NCI-H1092 (cell line): ENCODE results near the gene CSTPP1.
"Not testable (repeated sequence)": the region's sequence is repeated elsewhere in the genome, so short reads cannot be mapped to it uniquely, and the experiment has no call there.

ENCODE experiments used
- DNase-seq: peaks from one replicate; lab custom pipeline; 2025; lab: John Stamatoyannopoulos, UW

The CSTPP1 gene

DNA sequence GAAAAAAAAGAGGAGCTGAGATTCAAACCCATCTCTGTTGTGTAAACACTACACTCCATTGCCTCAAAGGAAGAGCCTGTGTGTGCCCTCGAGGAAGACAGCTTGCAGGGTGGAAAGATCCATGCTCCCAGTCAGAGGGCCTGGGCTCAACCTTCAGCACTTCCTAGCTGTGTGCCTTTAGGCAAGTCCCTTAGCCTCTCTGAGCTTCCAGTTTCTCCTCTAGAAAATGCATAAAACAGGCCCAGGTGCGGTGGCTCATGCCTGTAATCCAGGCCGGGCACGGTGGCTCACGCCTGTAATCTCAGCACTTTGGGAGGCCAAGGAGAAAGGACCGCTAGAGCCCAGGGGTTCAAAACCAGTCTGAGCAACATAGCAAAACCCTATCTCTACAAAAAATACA lies 244.7 kb downstream of the CSTPP1 start:
- no peak for DNase-seq

DNA sequence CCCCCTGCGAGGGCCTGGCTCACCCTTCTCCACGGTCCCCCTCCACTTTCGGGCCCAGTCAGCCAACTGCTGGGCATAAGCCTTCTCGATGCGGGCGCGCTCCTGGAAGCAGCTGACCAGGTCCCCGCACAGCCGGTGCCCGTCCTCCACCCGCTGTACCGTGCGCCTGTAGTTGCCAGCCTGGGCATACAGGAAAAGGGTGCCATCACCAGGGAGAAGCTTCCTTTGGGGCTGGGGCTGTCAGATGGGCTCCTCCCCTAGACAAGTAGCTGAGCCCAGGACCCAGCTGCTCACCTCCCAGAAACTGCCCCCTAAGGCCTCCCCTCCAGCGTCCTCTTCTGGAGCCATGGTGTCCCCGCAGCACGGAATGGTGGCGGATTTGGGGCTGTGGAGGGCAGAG lies 245.8 kb downstream of the CSTPP1 start:
- DNase-seq = no peak

DNA sequence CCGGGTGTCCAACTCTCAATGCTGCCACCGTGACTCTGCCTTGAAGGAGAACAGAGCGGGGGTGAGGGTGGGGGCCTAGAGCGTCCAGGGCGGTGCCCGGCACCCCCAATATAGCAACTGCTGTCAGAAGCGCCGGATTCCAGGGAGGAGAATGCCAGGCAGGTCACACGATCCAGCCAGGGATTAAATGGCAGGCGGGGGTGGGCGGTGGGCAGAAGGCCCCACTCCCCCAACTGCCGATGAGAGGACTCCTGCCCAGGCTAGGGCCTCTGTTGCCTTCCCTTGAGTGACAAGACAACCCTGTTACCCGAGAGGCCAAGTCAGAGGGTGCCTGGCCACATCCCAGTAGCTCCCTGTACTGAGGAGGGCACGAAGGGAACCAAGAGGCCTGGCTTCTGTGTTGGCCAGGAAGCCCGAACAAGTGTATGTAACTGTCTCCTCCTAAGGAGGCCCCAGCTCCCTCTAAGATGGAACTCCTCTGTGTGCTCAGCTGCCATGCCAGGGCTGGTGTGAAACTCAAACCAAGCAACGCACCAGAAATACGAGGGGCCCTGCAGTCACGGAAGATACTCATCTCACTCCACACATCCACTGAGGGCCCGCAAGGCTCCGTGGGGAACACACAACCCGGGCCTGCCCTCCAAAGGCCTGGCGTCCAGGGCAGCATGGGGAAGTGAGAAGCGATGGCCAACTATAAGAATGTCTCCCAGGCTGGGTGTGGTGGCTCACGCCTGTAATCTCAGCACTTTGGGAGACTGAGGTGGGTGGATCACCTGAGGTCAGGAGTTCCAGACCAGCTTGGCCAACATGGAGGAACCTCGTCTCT lies 246.7 kb downstream of the CSTPP1 start:
- no peak for DNase-seq

DNA sequence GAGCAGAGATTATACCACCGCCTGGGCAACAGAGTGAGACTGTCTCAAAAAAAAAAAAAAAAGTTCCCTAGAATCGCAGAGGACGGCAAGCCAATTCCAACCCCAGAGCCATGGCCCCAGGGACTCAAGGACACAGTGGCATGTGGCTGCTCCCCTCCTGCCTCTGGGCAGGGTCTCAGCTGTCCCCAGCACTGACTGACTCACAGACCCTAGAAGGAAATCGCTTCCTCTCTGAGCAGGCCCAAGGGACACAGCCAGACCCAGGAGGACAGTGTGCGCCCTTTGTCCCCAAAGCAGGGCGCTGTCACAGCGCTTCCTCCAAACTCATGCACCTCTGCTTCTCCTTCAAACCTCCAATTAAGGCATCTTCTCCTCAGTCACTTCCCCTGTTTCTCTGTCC lies 247.4 kb downstream of the CSTPP1 start:
- no peak for DNase-seq

DNA sequence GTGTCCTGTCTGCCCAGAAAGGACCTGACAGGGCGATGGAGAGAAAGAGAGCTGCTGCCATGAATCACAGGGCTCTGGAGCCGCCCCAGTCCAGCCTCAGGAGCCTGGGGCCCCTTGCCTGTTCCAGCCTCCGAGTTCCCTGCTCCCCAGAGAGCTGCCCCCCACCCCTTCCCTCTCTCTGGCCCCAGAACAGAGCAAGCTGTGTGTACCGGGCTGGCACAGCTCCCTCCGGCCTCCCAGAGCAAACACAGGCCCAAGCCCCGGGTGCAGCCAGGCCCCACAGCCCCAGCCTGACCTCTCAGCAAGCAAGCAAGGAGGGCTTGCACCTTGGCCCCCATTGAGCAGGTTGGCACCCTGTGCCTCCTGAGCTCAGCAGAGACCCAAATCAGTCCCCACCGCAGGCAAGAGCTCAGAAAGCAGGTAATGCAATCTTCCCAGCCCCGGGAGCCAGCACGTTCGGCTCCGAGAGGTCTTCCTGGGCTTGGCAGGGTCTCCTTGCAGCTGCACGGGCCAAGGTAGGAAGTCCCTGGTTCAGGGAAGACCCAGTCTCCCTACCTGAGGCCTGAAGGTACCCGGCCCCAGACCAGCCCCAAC lies 248.2 kb downstream of the CSTPP1 start:
- no peak for DNase-seq

DNA sequence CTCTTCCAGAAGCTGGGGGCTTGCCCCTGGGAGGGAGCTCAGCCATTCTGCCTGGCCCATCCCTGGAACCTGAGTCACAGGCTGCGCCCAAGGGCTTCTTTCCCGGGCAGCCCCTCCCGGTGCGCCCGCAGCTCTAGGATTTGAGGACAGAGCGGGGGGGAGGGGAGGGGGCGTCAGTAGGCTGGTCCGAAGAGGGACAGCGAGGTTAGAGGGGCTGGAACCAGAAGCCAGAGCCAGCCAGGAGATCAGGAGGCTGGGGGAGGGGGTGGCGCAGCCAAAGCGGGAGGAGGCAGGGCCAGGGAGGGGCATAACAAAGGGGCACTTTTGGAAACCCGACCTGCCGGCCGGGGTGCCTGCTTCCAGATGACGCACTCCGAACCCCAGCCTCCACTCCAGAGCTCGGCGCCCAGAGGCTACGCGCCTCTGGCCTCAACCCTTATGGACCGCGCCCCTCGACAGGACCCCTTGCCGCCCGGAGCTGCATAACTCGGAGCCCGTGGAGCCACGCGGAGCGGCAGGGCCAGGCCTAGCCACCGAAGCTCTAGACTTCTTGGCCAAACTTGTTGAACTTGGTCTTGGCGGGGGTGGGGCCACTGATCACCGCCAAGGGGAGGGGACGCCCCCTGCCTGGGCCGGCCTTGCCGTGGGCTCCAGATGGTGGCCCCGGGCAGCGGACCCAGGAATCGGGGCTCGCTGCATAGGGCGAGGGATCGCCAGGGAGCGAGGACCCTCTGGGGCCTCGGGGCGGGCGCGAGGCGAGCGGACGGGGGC lies 248.9 kb downstream of the CSTPP1 start:
- DNase-seq = no peak

DNA sequence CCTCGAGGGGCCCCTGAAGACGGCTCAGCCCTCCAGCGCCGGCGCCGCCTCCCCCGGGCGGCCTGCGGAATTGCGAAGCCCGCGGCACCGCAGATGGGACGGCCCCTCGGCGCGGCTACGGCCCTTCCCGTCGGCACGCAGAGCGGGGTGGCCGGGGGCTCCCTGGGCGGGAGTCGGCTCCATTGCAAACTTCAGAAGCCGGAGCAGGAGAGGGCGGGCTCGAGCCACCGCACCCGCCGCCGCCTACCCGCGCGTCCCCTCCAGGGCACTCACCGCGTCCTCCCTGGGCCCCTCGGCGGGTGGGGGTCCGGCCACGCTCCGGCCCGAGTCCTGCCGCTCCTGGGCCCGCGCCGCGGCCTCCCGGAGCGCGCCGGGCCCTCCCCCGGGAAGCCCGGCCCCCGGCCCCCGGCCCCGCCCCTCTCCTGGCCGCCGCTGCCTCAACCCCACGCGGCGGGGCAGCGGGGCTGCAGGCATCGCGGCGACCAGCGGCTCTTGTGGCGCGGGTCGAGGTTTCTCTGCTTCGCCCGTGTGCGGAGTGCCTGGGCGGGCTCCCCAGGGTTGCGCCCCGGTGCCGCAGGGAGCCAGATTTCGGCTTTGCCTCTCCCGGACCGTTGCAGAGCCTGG lies 249.6 kb downstream of the CSTPP1 start, which contains the start of gene PACSIN3:
PACSIN3 (minus strand) TSS at position 359 of the 624 bp plus-strand sequence. CDS start 3,707 bp downstream, outside the sequence.
- no peak for DNase-seq

DNA sequence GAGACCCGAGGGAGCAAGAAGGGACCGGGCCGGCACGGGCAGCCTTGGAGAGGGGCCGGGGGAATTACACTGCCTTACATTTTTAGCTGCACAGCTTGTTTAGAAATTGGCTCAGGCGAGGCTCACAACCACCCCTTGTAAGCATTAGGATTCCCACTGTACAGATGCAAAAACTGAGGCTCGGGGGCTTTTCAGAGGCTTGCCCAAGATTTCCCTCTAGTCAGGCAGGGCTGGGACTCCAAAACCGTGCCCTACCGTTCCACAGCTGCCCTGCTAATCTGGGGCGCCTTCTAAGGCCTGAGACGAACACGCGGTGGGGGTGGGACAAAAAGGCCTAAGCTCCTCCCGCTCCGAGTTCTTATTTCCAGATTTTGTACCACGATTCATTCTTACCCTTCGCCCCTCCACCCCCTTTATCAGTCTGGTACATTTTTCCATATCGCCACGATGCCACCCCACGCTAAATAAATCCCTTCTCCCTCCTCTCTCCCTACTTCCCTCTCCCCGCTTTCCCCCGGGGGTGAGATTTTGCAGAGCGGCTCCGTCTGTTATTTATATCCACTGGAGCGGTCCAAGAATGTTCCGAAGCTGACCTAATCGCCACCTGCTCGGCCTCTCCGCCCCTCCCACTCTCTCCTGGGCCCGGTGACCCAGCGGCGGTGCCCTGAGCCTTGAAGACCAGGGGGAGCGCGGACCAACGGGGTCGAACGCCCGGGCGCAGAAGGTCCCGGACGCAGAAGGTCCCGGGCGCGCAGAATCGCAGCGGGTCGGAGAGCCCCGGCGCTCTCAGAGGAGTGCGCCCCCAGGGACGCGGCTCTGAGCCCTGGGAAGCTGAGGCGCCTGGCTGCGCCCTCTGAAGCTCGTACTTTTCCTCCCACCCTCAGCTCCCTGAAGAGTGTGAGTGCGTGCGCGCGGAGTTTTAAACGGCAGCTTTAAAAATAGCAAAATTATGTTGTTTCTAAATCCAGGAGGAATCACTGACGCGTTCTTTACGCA lies 250.4 kb downstream of the CSTPP1 start:
- DNase-seq = no peak

DNA sequence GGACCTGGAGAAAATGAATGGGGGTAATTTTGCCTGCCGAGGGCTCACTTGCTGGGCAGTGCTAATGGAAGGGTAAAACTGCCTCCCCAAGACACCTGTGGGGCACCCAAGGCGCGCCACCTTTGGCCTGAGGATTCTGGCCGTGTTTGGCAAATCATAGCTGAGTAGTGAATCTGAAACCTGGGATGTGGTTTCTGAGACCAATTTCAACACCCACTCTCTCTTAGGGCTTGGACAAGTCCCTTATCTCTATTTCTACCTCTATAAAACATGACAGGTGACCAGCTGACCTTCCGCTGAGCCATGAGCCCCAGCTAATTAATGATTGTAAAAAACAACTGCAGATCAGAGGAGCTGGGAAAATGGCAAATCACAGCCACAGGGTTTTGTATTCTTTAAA lies 251.2 kb downstream of the CSTPP1 start:
- DNase-seq = no peak

DNA sequence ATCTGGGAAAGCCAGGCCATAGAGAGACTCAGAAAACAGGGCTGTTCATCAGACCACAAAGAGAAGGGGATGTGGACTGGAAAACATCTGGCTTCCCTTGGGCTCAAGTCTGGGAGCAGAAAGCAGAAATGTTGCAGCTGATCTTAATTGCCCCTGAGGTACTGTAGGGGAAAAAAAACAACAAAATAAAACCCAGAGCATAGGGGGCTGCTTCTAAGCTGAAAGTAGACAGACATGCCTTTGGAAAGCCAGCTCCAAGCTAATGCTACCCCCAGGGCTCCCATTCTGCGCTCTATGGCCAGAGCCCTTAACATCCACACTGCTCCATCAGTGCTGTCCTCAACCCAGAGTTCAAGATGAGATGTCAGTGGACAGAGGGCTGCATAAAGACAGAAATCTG lies 251.7 kb downstream of the CSTPP1 start:
- DNase-seq = no peak

DNA sequence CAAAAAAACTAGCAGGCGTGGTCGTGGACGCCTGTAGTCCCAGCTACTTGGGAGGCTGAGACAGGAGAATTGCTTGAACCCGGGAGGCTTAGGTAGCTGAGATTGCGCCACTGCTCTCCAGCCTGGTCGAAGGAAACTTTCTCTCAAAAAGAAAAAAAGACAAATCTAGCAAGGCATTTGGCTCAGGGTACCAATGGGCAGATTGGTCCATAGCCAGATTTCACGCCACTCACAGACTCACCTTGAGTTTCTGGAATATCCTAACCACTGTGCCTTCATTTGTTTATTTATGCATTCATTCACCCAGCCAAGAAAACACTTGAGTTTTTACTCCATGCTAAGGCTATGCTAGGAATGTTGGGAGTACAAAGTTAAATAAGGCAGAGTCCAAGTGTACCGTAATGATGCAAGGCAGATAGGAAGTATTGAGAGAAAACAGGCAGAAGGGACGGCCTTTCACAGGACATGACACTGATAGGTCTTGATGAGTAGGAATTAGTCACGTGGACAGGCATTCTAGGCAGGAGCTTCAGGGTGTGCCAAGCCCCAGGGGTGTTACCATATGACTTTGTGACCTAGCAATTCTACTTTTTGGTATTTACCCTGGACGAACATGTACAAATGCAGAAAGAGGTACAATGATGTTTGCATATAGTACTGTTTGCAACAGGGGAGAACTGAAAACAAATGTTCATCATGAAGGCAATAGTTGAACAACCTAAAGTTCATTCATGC lies 252.7 kb downstream of the CSTPP1 start:
- no peak for DNase-seq

DNA sequence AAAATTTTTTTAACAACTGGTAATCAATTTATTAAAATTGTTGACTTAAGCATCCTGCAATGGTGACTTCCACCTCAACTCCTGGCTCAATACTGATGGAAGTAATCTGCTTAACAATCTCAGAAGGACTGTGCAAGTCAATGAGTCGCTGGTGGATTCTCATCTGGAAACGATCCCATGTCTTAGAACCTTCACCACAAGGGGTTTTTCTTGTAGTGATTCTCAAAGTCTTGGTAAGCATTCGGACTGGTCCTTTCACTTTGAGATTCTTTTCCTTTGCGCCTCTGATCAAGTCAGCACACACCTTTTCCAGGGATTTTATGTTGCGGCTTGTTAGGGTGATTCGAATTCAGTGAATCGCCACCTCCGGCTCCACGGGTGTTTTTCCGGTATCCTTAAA lies 254.6 kb downstream of the CSTPP1 start:
- DNase-seq = not testable (repeated sequence)

DNA sequence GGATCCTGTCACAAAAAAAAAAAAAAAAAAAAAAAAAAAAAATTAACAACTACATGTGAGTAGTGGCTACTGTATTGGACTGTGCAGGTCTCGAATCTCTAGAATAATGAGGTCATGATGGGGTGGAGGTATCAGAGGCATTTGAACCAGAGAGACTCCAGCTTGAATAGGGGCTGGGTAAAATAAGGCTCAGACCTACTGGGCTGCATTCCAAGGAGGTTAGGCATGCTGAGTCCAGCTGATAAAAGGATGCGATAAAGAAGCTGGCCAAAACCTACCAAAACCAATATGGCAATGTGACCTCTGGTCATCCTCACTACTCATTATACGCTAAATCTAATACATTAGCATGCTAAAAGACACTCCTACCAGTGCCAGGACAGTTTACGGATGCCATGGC lies 255.6 kb downstream of the CSTPP1 start:
- no peak for DNase-seq

DNA sequence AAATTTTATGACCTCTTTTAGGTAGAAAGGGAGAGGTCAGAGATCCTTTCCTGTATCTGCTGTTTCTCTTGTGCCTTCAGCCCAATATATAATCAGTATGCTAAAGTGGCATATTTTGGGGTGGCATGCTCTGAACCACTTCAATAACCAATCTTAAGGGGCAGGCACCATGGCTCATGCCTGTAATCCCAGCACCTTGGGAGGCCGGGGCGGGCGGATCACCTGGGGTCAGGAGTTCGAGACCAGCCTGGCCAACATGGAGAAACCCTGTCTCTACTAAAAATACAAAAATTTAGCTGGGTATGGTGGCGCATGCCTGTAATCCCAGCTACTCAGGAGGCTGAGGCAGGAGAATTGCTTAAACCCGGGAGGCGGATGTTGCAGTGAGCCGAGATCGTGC lies 261.6 kb downstream of the CSTPP1 start:
- not testable (repeated sequence) for DNase-seq

DNA sequence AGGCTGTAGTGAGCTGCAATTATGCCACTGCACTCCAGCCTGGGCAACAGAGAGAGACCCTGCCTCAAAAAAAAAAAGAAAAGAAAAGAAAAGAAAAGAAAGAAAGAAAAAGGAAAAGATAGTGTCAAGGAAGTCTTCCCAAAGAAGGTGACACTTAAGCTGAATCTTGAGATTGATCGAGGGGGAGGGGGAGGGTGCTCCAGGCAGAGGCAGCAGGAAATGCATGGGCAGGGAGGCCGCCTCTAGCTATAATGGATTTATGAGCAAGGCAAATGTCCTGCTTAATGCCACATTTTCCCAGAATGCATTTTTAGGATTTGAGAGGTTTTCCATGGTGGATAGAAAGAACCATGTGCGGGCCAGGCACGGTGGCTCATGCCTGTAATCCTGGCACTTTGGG lies 264.5 kb downstream of the CSTPP1 start:
- no peak for DNase-seq

DNA sequence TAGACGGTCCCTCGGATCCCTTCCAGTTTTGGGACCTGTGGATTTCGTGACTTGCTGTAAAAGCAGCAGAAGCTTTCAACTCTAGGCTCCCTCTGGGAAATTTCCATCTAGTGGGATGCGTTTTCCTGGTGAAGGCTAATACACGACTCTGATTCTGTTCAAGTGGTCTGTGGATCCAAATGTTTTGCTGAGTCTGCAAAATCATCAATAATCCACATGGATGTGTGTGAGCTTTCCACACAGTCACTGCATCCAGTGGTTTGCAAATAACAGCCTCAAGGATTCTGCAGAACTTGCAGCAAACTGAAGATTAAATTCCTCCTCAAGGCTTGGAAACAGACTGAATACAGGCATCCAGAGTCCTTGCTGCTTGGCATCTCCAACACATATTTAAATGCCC lies 266.0 kb downstream of the CSTPP1 start:
- DNase-seq = no peak

DNA sequence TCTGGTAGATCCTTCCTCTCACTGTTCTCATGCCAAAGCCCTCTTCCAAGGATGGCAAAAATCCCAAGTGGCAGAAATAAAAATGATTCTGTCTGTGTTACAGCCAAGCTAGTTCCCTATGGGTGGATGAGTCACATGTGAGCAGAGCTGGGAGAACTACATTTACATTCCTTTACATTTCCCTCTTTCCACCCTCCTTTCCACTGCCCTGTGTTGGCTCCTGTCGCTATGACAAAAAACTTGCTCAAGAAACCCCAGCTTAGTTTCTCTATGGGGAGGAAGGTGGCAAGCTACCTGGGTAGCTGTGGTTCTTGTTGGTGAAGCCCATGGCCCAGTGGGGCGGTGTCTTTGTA lies 268.1 kb downstream of the CSTPP1 start:
- DNase-seq = no peak

DNA sequence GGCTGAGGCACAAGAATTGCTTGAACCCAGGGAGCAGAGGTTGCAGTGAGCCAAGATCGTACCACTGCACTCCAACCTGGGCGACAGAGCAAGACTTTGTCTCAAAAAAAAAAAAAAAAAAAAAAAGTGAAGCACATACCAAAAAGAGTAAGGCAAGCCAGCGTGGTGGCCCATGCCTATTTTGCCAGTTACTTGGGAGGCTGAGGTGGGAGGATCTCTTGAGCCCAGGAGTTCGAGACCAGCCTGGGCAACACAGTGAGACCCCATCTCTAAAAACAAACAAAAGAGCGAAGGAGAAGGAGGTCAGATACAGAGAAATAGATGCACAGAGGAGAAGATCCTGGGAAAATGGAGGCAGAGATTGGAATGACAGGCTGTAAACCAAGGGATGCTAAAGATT lies 270.0 kb downstream of the CSTPP1 start:
- not testable (repeated sequence) for DNase-seq

DNA sequence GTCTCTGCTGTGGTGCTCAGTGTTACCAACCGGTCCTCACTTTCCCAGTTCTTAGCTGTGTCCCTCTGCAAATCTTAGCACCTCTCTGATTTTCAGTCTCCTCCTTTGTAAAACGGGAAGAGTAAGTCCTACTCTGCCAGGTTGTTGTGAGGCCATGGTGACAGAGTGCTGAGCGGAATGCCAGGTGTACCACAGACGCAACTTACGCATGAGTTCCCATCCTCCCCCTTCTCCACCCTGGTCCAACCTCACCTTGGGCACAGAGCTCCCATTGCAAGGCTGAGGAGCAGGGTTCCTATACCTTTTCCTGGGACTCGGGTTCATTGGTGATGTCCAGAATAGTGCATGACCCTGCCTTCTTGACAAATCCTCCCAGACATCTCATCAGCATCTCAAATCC lies 270.9 kb downstream of the CSTPP1 start:
- DNase-seq = no peak

DNA sequence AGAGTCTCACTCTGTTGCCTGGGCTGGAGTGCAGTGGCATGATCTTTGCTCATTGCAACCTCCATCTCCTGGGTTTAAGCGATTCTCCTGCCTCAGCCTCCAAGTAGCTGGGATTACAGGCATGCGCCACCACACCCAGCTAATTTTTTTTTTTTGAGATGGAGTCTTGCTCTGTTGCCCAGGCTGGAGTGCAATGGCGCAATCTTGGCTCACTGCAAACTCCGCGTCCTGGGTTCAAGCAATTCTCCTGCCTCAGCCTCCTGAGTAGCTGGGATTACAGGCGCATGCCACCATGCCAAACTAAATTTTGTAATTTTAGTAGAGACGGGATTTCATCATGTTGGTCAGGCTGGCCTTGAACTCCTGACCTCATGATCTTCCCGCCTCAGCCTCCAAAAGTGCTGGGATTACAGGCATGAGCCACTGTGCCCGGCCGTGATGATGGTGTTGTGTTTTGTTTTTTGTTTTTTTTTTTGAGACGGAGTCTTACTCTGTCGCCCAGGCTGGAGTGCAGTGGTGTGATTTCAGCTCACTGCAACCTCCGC lies 271.5 kb downstream of the CSTPP1 start:
- not testable (repeated sequence) for DNase-seq
